ENCODE measurements around the gene C5orf22. TPM values are rescaled to one million over a fixed set of nuclear protein-coding genes. Genes with fewer than 3 reads are reported as not detected.
"Not testable (repeated sequence)": the region's sequence is repeated elsewhere in the genome, so short reads cannot be mapped to it uniquely, and the experiment has no call there.

The C5orf22 gene
- total RNA-seq, 1 experiment from 2014 or later: 6.3 TPM

DNA sequence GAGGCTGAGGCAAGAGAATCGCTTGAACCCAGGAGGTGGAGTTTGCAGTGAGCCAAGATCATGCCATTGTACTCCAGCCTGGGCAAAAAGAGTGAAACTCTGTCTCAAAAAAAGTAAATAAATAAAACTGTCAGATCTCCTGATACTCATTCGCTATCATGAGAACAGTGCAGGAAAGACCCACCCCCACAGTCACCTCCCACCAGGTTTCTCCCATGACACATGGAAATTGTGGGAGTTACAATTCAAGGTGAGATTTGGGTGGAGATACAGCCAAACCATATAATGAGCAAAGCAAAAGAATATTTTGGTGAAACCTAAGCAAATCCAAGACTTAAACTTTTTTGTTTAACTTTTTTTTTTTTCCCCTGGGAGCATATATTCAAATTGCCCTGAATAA, 17.0 kb downstream of the C5orf22 start:
- DNase-seq (ENCODE audit: low spot score); in situ Hi-C loops (cut with HindIII; ENCODE audit: low sequenced_read_pairs): not testable (repeated sequence)

DNA sequence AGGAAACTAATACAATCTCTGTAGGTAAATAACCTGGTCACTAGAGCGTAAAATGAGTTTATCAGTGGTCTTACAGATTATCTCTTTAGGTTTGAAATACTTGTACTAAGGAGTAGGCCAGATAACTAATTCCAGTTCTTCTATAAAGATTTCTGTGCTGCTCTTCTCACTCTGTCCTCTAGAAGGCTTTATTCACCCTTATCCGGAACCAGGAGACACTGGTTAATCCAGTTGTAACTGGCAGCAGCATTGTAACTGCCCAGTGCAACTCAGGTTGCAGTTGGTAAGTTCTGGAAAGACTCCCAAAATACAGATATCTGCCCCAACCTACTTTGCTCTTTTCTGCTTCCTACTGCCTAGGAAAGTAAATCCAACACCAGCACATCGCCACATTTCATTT, 19.8 kb downstream of the C5orf22 start:
- in situ Hi-C loops (cut with HindIII; ENCODE audit: low sequenced_read_pairs): no loop called here
- no peak for DNase-seq (ENCODE audit: low spot score)

DNA sequence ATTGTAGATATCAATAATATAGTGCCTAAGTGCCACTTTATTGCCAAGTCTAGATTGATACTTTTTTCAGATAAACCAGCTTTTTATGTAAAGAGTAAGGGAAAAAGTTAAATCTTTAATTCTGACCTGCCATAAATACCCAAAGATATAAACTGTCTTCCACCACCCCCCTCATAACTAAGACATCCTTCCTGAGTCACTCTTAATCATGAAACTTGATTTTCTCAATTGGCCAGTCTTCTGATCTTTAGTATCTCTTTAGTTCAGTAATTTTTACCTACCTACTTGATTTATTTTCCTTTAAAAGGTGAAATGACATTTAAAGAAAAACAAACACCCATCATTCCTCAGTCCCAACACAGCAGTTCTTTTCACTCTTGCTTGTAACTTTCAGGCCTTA, 21.8 kb downstream of the C5orf22 start:
- DNase-seq (ENCODE audit: low spot score): no peak
- in situ Hi-C loops (cut with HindIII; ENCODE audit: low sequenced_read_pairs): no loop called here

DNA sequence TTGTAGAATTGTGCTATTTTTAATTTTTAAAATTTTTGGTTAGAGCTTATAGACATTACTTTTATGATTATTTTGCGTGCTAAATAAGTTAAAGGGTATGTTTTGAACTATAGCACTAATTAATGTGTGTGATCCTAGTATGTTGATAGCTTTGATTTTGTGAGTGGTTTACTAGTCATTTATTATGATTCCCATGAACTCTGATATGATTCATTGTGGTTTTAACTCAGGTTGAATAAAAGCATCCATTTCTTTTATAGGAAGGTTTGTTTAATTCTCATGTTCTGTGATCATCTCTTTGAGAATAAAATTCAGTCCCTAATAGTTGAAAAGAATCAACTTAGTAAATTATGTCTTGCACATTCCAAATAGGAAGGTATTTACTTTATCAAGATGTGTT, 22.5 kb downstream of the C5orf22 start:
- no peak for DNase-seq (ENCODE audit: low spot score)
- in situ Hi-C loops (cut with HindIII; ENCODE audit: low sequenced_read_pairs): no loop called here

DNA sequence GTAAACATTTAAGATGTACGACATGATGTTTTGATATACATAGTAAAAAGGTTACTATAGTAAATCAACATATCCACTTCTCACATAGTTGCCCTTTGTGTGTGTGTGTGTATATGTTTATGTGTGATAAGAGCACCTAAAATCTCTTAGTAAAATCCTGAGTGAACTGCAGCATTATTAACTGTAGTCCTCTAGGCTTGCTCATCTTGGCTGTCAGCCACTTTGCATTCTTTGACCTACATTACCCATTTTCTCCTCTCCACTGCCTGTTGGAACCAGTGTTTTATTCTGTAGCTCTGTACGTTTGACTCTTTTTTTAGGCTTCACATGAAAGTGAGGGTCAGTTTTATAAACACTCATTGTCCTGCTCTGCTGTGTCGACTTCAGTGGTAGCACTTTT, 24.4 kb downstream of the C5orf22 start:
- no peak for DNase-seq (ENCODE audit: low spot score)
- in situ Hi-C loops (cut with HindIII; ENCODE audit: low sequenced_read_pairs): no loop called here

DNA sequence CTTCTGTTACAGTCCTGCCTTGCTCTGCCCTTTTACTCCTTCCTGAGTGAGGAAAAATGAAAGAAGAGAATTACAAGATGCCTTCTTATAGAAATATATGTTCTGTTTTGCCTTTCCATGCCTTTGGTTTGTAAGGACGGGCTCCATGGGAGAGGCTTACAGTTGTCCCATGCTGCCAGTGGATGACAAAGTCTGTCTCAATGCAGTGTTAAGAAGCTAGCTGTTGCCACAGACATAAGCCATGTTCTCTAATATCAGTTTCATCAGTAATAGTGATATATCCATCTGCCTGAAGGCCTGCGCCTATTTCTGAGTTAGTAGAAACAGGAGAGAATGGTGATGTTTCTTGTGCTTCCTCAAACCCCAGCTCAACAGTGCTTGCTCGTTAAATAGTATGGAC, 27.8 kb downstream of the C5orf22 start:
- in situ Hi-C loops (cut with HindIII; ENCODE audit: low sequenced_read_pairs): no loop called here
- DNase-seq (ENCODE audit: low spot score): no peak

DNA sequence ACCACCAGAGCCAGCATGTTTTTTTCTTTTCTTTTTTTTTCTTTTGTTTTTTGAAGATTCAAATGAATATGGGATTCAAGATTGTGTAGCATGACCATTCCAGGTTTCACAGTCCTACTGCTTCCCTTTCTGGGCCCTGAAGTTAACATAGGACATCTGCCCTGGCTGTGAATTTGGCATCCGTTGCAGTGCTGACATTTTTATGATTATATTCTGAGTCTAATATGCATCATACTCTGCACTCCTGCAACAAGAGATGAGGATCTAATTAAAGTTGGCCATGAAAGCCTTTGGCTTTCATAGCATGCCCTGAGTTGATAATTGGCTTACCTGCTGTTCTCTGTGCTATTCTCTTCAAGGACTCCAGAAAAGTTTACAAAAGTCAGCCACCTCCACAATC, 29.8 kb downstream of the C5orf22 start:
- in situ Hi-C loops (cut with HindIII; ENCODE audit: low sequenced_read_pairs): no loop called here

DNA sequence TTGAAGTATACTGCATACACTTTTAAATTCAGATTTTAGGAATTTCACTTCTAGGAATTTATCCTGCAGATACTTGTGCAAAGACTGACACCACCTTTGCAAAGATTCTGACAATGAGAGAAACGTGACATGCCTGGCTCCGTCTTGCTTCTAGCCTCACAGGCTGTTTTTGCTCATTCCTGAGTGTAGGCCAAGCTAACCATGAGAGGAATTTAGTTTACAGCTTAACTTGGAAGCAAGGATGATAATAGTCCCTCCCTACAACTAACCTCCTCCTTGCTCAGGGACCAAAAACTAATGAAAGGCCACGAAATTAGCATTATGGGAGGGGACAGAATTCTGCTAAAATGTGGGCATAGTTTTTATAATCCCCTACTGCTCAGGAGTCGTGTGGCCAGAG, 31.1 kb downstream of the C5orf22 start:
- in situ Hi-C loops (cut with HindIII; ENCODE audit: low sequenced_read_pairs): no loop called here

More for the DNA sequence above, 29.8 kb downstream of the C5orf22 start:
- no peak for DNase-seq (ENCODE audit: low spot score)

DNA sequence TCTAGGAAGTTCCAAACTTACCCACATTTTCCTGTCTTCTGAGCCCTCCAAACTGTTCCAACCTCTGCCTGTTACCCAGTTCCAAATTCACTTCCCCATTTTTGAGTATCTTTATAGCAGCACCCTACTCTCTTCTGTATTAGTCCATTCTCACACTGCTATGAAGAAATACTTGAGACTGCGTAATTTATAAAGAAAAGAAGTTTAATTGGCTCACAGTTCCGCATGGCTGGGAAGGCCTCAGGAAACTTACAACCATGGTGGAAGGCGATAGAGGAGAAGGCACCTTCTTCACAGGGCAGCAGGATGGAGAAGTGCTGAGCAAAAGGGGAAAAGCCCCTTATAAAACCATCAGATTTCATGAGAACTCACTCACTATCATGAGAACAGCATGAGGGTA, 34.3 kb downstream of the C5orf22 start:
- in situ Hi-C loops (cut with HindIII; ENCODE audit: low sequenced_read_pairs); DNase-seq (ENCODE audit: low spot score): not testable (repeated sequence)

More for the DNA sequence above, 31.1 kb downstream of the C5orf22 start:
- no peak for DNase-seq (ENCODE audit: low spot score)

DNA sequence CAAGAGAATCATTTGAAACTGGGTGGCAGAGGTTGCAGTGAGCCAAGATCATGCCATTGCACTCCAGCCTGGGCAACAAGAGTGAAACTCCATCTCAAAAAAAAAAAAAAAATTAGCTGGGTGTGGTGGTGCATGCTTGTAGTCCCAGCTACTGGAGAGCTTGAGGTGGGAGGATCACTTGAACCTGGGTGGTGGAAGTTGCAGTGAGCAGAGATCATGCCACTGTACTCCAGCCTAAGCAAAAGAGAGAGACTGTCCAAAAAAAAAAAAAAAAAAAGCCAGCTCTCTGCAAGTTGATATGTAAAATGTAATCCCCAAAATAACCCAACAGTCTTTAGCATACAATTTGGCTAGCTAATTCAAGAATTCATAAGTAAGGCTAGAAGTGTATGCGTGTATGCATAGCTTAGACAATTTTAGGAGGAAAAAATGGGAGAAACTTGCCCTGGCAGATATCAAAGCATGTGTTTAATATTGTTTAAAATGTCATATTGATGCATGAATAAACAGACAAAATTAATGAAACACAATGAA, 36.3 kb downstream of the C5orf22 start:
- in situ Hi-C loops (cut with HindIII; ENCODE audit: low sequenced_read_pairs): no loop called here
- DNase-seq (ENCODE audit: low spot score): no peak

DNA sequence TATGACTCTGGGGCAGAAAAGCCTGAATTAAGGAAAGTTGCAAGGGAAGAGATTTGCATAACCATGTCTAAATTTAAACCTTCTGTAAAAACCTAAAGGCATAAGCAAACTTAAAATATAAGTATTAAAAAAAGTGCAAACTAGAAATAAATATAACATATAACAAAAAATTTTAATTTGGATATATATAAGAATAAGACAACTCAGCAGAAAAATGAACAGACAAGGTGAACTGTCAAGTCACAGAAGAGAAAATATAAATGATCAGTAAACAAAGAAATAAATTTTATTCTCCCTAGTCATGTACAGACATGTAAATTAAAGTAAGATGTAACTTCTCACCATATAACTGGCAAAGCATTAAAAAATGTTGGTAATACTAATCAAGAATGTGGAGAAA, 37.0 kb downstream of the C5orf22 start:
- DNase-seq (ENCODE audit: low spot score): no peak
- in situ Hi-C loops (cut with HindIII; ENCODE audit: low sequenced_read_pairs): no loop called here

DNA sequence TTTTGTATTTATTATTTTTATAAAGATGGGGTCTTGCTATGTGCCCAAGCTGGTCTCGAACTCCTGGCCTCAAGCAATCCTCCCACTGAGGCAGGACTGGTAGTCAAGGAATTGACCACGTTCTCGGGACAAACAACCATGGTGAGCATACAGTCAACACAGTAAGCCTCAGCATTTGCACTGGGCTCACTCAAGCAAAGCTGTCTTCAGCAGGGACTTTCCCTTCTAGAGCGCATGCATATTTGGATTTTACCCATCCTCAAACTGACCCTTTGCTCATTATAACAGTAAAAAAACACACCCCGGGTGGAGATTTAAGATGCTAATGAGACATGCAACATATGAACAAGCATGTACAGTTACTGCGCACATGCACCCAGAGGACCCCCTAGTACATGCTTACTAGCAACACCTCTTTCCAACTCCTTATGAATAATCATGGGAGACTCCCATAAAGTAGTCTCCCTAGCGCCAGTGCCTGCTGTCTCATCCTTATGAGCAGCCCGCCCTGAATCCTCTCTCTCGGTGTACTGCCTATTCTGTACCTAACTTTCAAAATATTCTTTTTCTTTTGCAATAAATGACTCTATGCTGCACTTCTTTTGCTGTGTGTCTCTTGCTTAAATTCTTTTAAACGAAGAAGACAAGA, 41.5 kb downstream of the C5orf22 start:
- in situ Hi-C loops (cut with HindIII; ENCODE audit: low sequenced_read_pairs): no loop called here

DNA sequence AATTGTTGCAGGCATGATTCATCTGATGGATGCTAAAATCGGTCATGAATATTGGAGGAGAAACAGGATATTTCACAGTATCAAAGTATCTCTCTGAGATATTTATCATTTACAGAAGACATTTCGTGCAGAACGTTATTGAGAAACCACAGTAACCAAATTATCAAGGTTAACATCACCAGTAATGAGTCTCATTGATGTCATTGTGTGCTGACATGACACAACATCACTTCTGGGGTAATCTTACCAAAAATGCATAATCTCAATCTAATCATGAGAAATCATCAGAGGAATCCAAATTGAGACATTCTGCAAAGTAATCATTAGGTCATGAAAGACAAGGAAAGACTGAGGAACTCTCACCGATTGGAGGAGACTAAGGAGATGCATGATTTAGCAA, 42.7 kb downstream of the C5orf22 start:
- no peak for DNase-seq (ENCODE audit: low spot score)
- in situ Hi-C loops (cut with HindIII; ENCODE audit: low sequenced_read_pairs): no loop called here

More for the DNA sequence above, 41.5 kb downstream of the C5orf22 start:
- no peak for DNase-seq (ENCODE audit: low spot score)

DNA sequence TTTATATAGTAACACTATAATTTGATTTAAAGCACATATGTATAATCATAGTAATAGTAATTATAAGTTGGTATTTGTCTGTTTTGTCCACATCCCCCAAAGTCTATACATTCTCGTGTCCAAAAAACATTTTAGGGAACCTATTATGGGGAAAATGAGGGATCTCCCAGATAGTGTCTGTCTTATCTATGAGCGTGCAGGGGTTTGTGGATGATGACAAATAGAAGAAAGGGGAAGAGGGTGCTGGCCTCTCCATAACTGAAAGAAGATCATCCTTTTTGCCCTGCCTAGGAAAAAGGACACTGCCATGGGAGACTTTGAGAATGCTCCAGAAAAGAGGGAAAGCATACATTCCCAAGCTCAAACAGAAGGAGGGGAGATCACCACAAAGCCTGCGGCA, 45.3 kb downstream of the C5orf22 start:
- in situ Hi-C loops (cut with HindIII; ENCODE audit: low sequenced_read_pairs): no loop called here
- no peak for DNase-seq (ENCODE audit: low spot score)

DNA sequence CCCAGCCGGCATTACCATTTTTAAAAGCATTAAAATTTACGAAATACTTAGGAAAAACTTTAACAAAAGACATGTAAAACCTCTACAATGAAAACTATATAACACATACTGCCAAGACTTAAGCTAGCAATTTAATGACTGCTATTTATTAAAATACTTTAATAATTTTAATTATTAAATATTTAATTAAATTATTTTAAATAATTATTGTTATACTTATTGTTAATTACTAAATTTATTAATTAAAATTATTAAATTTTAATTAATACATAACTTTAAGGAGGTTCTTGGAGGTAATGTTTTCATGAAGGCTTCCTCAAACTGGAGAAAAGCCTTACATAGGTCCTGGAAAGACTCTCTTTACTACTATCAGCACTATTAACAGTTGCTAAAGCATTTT, 47.5 kb downstream of the C5orf22 start:
- DNase-seq (ENCODE audit: low spot score): no peak
- in situ Hi-C loops (cut with HindIII; ENCODE audit: low sequenced_read_pairs): no loop called here

DNA sequence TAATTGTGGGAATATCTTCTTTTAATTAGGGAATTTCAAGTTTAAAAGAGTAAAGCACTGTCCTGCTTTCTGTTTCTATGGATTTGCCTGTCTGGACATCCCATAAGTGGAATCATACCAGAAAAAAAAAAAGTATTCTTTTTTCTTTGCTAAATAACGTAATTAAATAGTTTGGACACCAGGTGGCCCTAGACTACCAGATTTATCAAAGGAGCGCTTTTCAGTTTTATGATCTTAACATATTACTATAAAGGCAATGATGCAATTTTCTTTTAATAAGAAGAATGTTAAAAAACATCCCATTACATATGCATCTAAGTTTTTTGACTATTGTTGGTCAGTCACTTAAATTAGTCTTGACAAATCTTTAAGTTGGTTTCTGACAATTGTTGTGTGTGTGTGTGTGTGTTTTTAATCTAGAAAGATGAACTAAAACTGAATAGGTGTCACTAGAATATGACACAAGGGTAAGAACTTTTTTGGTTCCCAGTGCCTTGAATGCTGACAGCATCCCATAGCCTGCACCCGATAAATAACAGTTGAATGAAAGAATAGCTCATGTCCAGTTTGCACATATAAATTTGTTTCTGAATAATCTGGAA, 49.5 kb downstream of the C5orf22 start:
- DNase-seq (ENCODE audit: low spot score): peak; percentile 62

DNA sequence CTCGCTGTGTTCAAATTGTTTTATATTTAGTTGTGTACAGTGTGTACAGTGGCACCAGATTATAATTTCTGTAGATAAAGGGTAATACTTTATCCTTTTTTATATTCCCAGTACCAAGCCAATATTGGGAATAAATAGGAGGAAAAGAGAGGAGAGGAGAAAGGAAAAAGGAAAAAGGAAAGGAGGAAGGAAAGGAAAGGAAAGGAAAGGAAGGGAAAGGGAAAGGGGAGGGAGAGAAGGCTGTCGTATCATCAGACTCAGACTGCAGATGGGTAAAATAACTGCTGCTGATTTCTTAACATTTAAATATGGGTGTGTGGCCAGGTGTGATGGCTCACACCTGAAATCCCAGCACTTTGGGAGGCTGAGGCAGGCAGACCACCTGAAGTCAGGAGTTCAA, 51.0 kb downstream of the C5orf22 start:
- no peak for DNase-seq (ENCODE audit: low spot score)
- in situ Hi-C loops (cut with HindIII; ENCODE audit: low sequenced_read_pairs): no loop called here

More for the DNA sequence above, 49.5 kb downstream of the C5orf22 start:
- in situ Hi-C loops (cut with HindIII; ENCODE audit: low sequenced_read_pairs): no loop called here

DNA sequence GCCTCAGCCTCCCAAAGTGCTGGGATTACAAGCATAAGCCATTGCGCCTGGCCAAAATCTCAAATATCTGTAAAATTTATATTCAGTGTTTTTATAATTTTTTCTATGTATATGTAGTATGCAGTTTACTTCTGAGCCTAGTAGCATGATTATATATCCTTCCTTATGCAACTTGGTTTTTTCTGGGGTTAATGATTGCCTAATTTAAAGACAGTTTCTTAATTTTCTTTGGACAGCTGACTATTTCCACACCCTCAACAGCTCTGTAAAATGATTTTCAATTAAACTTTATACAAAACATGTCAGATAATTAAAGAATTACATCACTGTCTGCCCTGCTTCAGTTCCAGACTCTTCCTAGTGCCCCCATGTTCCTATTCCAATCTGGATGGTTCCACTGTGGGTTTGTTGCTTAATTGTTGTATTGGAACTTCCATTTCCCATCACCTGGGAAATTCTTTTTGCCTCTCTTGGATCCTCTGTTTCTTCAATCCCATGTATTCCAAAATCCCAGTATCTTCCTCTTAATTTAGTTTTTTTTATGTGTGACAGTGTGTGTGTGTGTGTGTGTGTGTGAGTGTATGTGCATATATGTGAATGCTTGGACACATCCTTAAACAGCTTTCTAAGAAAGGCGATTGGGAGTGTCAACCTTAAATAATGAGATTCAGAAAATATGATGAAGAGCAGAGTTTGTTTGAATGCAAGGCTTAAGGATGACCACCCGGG, 53.2 kb downstream of the C5orf22 start:
- in situ Hi-C loops (cut with HindIII; ENCODE audit: low sequenced_read_pairs): no loop called here

DNA sequence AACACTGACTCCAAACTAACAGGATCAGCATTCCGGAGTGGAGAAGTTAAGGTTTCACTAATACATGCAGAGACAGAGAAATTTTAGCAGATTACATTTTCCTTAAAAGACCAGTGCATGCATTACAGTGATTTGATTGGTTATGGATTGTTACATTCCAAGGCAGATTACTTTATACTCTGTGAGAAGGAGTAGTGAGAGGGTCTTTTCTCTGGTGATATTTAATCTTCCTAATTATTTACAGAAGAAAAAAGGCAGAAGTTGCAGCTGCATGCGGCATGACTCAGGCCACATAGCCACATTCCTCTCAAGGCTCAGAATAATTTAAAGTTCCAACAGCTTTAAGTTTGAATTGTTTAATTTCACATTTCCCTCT, 53.8 kb downstream of the C5orf22 start:
- no peak for DNase-seq (ENCODE audit: low spot score)

More for the DNA sequence above, 53.2 kb downstream of the C5orf22 start:
- no peak for DNase-seq (ENCODE audit: low spot score)

DNA sequence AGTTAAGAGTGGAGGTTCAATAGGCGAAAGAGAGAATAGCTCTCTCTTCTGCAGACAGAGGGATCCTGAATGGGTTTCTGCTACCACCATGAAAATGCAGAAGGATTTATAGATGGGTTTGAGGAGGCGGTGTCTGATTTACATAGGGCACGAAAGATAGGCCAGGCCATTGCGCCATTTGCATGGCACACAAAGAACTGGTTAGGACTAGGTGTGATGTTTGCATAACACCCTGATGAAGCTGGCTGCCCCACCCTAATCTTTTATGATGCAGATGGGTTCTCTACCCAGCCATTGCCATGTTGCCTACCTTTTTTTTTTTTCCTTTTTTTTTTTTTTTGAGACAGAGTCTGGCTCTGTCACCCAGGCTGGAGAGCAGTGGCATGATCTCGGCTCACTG, 55.4 kb downstream of the C5orf22 start:
- DNase-seq (ENCODE audit: low spot score): no peak

More for the DNA sequence above, 53.8 kb downstream of the C5orf22 start:
- in situ Hi-C loops (cut with HindIII; ENCODE audit: low sequenced_read_pairs): no loop called here

More for the DNA sequence above, 55.4 kb downstream of the C5orf22 start:
- in situ Hi-C loops (cut with HindIII; ENCODE audit: low sequenced_read_pairs): no loop called here

Measured in G401 (cell line).